ENCODE measurements around the gene FAM180B.

GRCh38 chr11:47571357-47571729 lies 15.1 kb upstream of the FAM180B start:
- TF ChIP-seq CTCF (IDR thresholded peaks at IDR 0.05): no peak
- no peak for TF ChIP-seq POLR2AphosphoS5 (IDR thresholded peaks at IDR 0.05)
- no peak for TF ChIP-seq POLR2A (IDR thresholded peaks at IDR 0.05)
